HCT116 (cell line): ENCODE measurements around the gene TTLL11.

Source experiments
- EGR1 ChIP-seq: IDR thresholded peaks from 2 replicates; pipeline ENCODE4 v1.6.1; 2012; ENCODE audit warnings: low read depth
- EZH2 ChIP-seq: fragments of 200-600 bp; sonication (generic); IDR thresholded peaks from 2 replicates; pipeline ENCODE4 v1.6.1; 2017; ENCODE audit warnings: antibody characterized with exemption, mixed run types
- EZH2phosphoT487 ChIP-seq: fragments of 200-600 bp; IDR thresholded peaks from 2 replicates; pipeline ENCODE4 v1.6.1; 2018; ENCODE audit warnings: antibody characterized with exemption, borderline replicate concordance
- POLR2A ChIP-seq: IDR thresholded peaks from 2 replicates; pipeline ENCODE4 v1.7.0; 2011; ENCODE audit warnings: borderline replicate concordance; ENCODE audit not compliant: insufficient read depth, insufficient read length; ENCODE audit errors: extremely low read depth
- RAD21 ChIP-seq: IDR thresholded peaks from 2 replicates; pipeline ENCODE4 v1.6.1; 2012; ENCODE audit warnings: low read depth, mild to moderate bottlenecking
- SP1 ChIP-seq: IDR thresholded peaks from 2 replicates; pipeline ENCODE4 v1.6.1; 2012; ENCODE audit warnings: low read depth
- TF ChIP-seq, protein P1 (sequence below), 3 experiments: fragments of 200-600 bp in 1 of 3; sonication (generic) in 1 of 3; IDR thresholded peaks in 2 of 3; conservative IDR thresholded peaks in 1 of 3; 2 replicates each; pipeline ENCODE4 v1.5.1; 2012 to 2017; ENCODE audit warnings: low read depth in 2 of 3, low read length in 2 of 3, antibody characterized with exemption in 1 of 3, borderline replicate concordance in 1 of 3, control low read depth in 1 of 3, mild to moderate bottlenecking in 1 of 3, mixed read lengths in 1 of 3, mixed run types in 1 of 3, moderate library complexity in 1 of 3; ENCODE audit not compliant: insufficient read depth in 1 of 3

- TF ChIP-seq EZH2phosphoT487, result no peak
- TF ChIP-seq EZH2, result no peak
- TF ChIP-seq, protein P1, sequence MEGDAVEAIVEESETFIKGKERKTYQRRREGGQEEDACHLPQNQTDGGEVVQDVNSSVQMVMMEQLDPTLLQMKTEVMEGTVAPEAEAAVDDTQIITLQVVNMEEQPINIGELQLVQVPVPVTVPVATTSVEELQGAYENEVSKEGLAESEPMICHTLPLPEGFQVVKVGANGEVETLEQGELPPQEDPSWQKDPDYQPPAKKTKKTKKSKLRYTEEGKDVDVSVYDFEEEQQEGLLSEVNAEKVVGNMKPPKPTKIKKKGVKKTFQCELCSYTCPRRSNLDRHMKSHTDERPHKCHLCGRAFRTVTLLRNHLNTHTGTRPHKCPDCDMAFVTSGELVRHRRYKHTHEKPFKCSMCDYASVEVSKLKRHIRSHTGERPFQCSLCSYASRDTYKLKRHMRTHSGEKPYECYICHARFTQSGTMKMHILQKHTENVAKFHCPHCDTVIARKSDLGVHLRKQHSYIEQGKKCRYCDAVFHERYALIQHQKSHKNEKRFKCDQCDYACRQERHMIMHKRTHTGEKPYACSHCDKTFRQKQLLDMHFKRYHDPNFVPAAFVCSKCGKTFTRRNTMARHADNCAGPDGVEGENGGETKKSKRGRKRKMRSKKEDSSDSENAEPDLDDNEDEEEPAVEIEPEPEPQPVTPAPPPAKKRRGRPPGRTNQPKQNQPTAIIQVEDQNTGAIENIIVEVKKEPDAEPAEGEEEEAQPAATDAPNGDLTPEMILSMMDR (IDR thresholded peaks at IDR 0.05 in 2 of 3, conservative IDR thresholded peaks at IDR 0.05 in 1 of 3; ENCODE audit: borderline replicate concordance in 1 of 3, insufficient read depth in 1 of 3, low read depth in 2 of 3, low read length in 2 of 3), result no peak
- no peak for TF ChIP-seq SP1
- no peak for TF ChIP-seq POLR2A
- TF ChIP-seq RAD21, result no peak
- no peak for TF ChIP-seq EGR1
These were observed 143.3 kb downstream of the TTLL11 start for GRCh38 chr9:121949766-121950165.
